Prostate gland (tissue), 2 donors: Measurements from ENCODE around the gene FGFRL1. TPM values are rescaled to one million over a fixed set of nuclear protein-coding genes. Genes with fewer than 3 reads are reported as not detected.

ENCODE experiments used
- DNase-seq: peaks from one replicate; pipeline ENCODE4 v3.0.0-alpha.2; 2019; ENCODE audit warnings: low spot score
- H3K27ac ChIP-seq, 2 donors: fragments of 200-600 bp; sonication (generic); 2 replicates each; pipeline ENCODE4 v1.5.1; 2017 to 2019
- H3K27me3 ChIP-seq: fragments of 200-600 bp; sonication (generic); replicated peaks from 2 replicates; pipeline ENCODE4 v1.5.1; 2019; ENCODE audit not compliant: insufficient read depth
- H3K36me3 ChIP-seq, 2 donors: fragments of 200-600 bp; sonication (generic); 1 replicate in 1 of 2; 2 replicates in 1 of 2; pipeline versions ENCODE4 v1.5.1 to v1.8.1; 2017 to 2019
- H3K4me1 ChIP-seq: fragments of 200-600 bp; sonication (generic); replicated peaks from 2 replicates; pipeline ENCODE4 v1.5.1; 2019
- H3K4me3 ChIP-seq, 2 donors: fragments of 200-600 bp; sonication (generic); 2 replicates each; pipeline ENCODE4 v1.5.1; 2017 to 2019
- H3K9me3 ChIP-seq: fragments of 200-600 bp; sonication (generic); 2 replicates; pipeline ENCODE4 v1.5.1; 2017
- CTCF ChIP-seq, 4 experiments: fragments of 200-600 bp in 2 of 4; fragments of 450-650 bp in 2 of 4; sonication (generic) in 2 of 4; IDR thresholded peaks; 1 replicate in 3 of 4; 2 replicates in 1 of 4; pipeline ENCODE4 v1.5.1; 2016 to 2019; ENCODE audit warnings: antibody characterized with exemption in 4 of 4, mild to moderate bottlenecking in 2 of 4, moderate library complexity in 2 of 4
- POLR2A ChIP-seq: fragments of 450-650 bp; IDR thresholded peaks from one replicate; pipeline ENCODE4 v1.6.1; 2016; ENCODE audit warnings: antibody characterized with exemption, mild to moderate bottlenecking
- POLR2AphosphoS5 ChIP-seq: sonication (generic); formaldehyde crosslinking; IDR thresholded peaks from one replicate; pipeline ENCODE4 v1.6.1; 2017; ENCODE audit warnings: antibody characterized with exemption
- WGBS: methylation state at CpG from one replicate; pipeline ENCODE4 v1.1.5; 2018; 5-methylcytosine and 5-hydroxymethylcytosine counted together
- intact Hi-C: fragments of 100-400 bp; cut with DNase I; formaldehyde crosslinking; loops from one replicate; pipeline ENCODE4 v1.14.2; 2022
- total RNA-seq, 2 donors: library from RNA; depleted of rRNA; stranded (reverse); fragments of >200 nt; gene quantifications; one replicate each; pipeline ENCODE4 v1.1.0, GENCODE V29; 2016

Gene FGFRL1
- total RNA-seq, 2 donors from 2014 or later: 26.6 to 29.4 TPM

DNA sequence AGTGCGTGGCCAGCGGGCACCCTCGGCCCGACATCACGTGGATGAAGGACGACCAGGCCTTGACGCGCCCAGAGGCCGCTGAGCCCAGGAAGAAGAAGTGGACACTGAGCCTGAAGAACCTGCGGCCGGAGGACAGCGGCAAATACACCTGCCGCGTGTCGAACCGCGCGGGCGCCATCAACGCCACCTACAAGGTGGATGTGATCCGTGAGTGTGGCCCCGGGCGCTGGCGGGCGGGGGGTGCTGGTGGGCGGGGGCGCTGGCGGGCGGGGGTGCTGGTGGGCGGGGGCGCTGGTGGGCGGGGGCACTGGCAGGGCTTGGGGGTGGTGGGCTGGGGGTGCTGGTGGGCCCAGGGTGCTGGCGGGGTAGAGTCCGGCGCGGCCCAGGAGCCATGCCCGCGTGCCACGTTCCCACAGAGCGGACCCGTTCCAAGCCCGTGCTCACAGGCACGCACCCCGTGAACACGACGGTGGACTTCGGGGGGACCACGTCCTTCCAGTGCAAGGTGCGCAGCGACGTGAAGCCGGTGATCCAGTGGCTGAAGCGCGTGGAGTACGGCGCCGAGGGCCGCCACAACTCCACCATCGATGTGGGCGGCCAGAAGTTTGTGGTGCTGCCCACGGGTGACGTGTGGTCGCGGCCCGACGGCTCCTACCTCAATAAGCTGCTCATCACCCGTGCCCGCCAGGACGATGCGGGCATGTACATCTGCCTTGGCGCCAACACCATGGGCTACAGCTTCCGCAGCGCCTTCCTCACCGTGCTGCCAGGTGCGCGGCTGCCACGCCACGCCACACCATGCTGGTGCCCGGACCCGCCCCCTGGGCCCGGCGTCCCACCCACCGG, 12.7 kb downstream of the FGFRL1 start:
- DNase-seq: no peak
- Histone ChIP-seq H3K36me3 (no peaks in the 10 kb centered on the region), H3K4me3 (no peak overlapping the region), H3K27me3 (no peaks in the 10 kb centered on the region), H3K27ac (no peak overlapping the region), H3K4me1 (no peaks in the 10 kb centered on the region), H3K9me3 (no peaks in the 10 kb centered on the region)
- 94% methylated on average over 56 of the region's 83 CpGs for WGBS
- no peak for TF ChIP-seq CTCF (IDR thresholded peaks at IDR 0.05)
- TF ChIP-seq POLR2AphosphoS5: no peak
- no peak for TF ChIP-seq POLR2A
- intact Hi-C loops: no loop called here

- H3K27me3 ChIP-seq: no peaks in the 10 kb centered on the region
- H3K4me3 ChIP-seq: no peak overlapping the region
- H3K27ac ChIP-seq: no peak overlapping the region
- H3K9me3 ChIP-seq: no peaks in the 10 kb centered on the region
- H3K4me1 ChIP-seq: no peaks in the 10 kb centered on the region
- no peak for DNase-seq
- intact Hi-C loops: no loop called here
- H3K36me3 ChIP-seq: no peaks in the 10 kb centered on the region
- TF ChIP-seq POLR2A: no peak
- TF ChIP-seq CTCF (IDR thresholded peaks at IDR 0.05): no peak
- TF ChIP-seq POLR2AphosphoS5: no peak
- WGBS: 92% methylated on average over 24 of the region's 32 CpGs
Observed at GRCh38 chr4:1024882-1025545, 13.6 kb downstream of the FGFRL1 start.

GRCh38 chr4:1026115-1026514, 14.7 kb downstream of the FGFRL1 start:
- no peak overlapping the region for H3K4me3 ChIP-seq
- WGBS: 43% methylated on average over 17 of the region's 17 CpGs
- intact Hi-C loops: no loop called here

GRCh38 chr4:1027219-1027914, 15.9 kb downstream of the FGFRL1 start:
- Histone ChIP-seq H3K4me1 (no peaks in the 10 kb centered on the region), H3K36me3 (no peaks in the 10 kb centered on the region), H3K9me3 (no peaks in the 10 kb centered on the region), H3K27ac (no peak overlapping the region), H3K27me3 (no peaks in the 10 kb centered on the region), H3K4me3 (no peak overlapping the region)
- no peak for DNase-seq
- no peak for TF ChIP-seq POLR2A
- no peak for TF ChIP-seq POLR2AphosphoS5
- no peak for TF ChIP-seq CTCF (IDR thresholded peaks at IDR 0.05)
- WGBS: 74% methylated on average over 24 of the region's 26 CpGs
- intact Hi-C loops: no loop called here

More at GRCh38 chr4:1026115-1026514, 14.7 kb downstream of the FGFRL1 start:
- H3K4me1 ChIP-seq: no peaks in the 10 kb centered on the region
- TF ChIP-seq CTCF (IDR thresholded peaks at IDR 0.05): no peak
- H3K36me3 ChIP-seq: no peaks in the 10 kb centered on the region
- H3K9me3 ChIP-seq: no peaks in the 10 kb centered on the region
- DNase-seq: no peak
- no peak overlapping the region for H3K27ac ChIP-seq
- H3K27me3 ChIP-seq: no peaks in the 10 kb centered on the region
